ENCODE measurements around the gene NFE2L3.

DNA sequence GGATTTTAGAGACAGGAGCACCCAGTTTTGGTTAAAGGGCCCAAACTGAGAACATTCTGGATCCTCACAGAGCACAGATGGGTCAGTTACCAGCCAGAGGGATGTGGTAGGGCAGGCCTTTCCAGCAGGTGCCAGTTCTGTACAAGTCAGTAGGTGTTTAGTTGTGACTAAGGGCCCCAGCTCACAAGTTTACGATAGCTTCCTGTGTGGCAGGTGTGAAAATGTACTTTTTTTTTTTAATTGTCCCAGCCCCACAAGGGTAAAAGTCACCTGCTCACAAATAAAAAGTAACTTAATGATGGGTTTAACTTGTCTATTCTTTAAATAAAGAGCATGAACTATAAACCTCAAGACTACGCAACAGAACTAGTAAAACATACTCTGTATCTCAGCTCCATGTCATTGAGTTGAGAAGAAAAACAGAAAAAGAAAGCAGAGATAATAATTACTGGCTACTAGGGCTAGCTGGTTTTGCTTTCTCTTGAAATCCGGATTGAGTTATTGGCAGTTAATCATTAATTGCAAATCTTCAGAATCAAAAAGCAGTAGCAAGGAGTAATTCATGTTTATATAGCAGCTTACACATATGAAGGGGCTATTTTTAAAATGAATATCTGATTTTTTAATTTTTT, 15.4 kb downstream of the NFE2L3 start:
- TF ChIP-seq, protein P1, sequence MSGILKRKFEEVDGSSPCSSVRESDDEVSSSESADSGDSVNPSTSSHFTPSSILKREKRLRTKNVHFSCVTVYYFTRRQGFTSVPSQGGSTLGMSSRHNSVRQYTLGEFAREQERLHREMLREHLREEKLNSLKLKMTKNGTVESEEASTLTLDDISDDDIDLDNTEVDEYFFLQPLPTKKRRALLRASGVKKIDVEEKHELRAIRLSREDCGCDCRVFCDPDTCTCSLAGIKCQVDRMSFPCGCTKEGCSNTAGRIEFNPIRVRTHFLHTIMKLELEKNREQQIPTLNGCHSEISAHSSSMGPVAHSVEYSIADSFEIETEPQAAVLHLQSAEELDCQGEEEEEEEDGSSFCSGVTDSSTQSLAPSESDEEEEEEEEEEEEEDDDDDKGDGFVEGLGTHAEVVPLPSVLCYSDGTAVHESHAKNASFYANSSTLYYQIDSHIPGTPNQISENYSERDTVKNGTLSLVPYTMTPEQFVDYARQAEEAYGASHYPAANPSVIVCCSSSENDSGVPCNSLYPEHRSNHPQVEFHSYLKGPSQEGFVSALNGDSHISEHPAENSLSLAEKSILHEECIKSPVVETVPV (CRISPR knock-in tag; IDR thresholded peaks at IDR 0.05), result no peak
- no peak for TF ChIP-seq GLIS3 (CRISPR knock-in tag; IDR thresholded peaks at IDR 0.05)
- TF ChIP-seq RARB (CRISPR knock-in tag; IDR thresholded peaks at IDR 0.05), result no peak
- no peak for TF ChIP-seq PATZ1 (CRISPR knock-in tag; IDR thresholded peaks at IDR 0.05; ENCODE audit: borderline replicate concordance)
- TF ChIP-seq PPARA (CRISPR knock-in tag; IDR thresholded peaks at IDR 0.05; ENCODE audit: borderline replicate concordance), result no peak
- no peak for TF ChIP-seq ARNTL (CRISPR knock-in tag; IDR thresholded peaks at IDR 0.05; ENCODE audit: borderline replicate concordance, low read depth)
- TF ChIP-seq ZNF8 (CRISPR knock-in tag; IDR thresholded peaks at IDR 0.05), result no peak
- TF ChIP-seq BACH2 (CRISPR knock-in tag; IDR thresholded peaks at IDR 0.05; ENCODE audit: borderline replicate concordance), result no peak
- TF ChIP-seq TCF4 (CRISPR knock-in tag; IDR thresholded peaks at IDR 0.05; ENCODE audit: borderline replicate concordance), result no peak
- no peak for TF ChIP-seq ZFP30 (CRISPR knock-in tag; IDR thresholded peaks at IDR 0.05)
- no peak for TF ChIP-seq TOX (CRISPR knock-in tag; IDR thresholded peaks at IDR 0.05; ENCODE audit: borderline replicate concordance)
- no peak for TF ChIP-seq ISL1 (CRISPR knock-in tag; IDR thresholded peaks at IDR 0.05)
- no peak for TF ChIP-seq ZC3H10 (CRISPR knock-in tag; IDR thresholded peaks at IDR 0.05)

Data from SK-N-SH treated with all-trans-retinoic acid at 6 μM for 48 hours (cell line).